Measurements from ENCODE around the gene TACC2.
"Not testable (repeated sequence)": the region's sequence is repeated elsewhere in the genome, so short reads cannot be mapped to it uniquely, and the experiment has no call there.

TACC2 gene

GRCh38 chr10:122012731-122013130 lies 23.8 kb downstream of the TACC2 start:
- TF ChIP-seq CTCF (IDR thresholded peaks at IDR 0.05): no peak
- DNase-seq: no peak
- peaks cover 10% of the 10 kb centered on the region for H3K9me3 Mint-ChIP-seq
- no peaks in the 10 kb centered on the region for H3K27me3 Mint-ChIP-seq (ENCODE audit: low read depth, poor library complexity)
- H3K4me3 Mint-ChIP-seq: no peak overlapping the region
- H3K4me1 Mint-ChIP-seq: no peaks in the 10 kb centered on the region
- H3K36me3 Mint-ChIP-seq (ENCODE audit: low read depth): no peaks in the 10 kb centered on the region
- H3K27ac Mint-ChIP-seq: no peak overlapping the region

GRCh38 chr10:122013311-122013780 lies 24.4 kb downstream of the TACC2 start:
- Mint-ChIP-seq H3K27ac (no peak overlapping the region), H3K27me3 (ENCODE audit: low read depth, poor library complexity) (peaks cover 4% of the 10 kb centered on the region)
- no peak for TF ChIP-seq CTCF (IDR thresholded peaks at IDR 0.05)

GRCh38 chr10:122014652-122015248 lies 25.8 kb downstream of the TACC2 start:
- Mint-ChIP-seq H3K4me1 (peaks cover 19% of the 10 kb centered on the region), H3K36me3 (ENCODE audit: low read depth) (no peaks in the 10 kb centered on the region), H3K27ac (no peak overlapping the region), H3K4me3 (no peak overlapping the region), H3K27me3 (ENCODE audit: low read depth, poor library complexity) (peaks cover 4% of the 10 kb centered on the region), H3K9me3 (peaks cover 10% of the 10 kb centered on the region)
- no peak for DNase-seq
- TF ChIP-seq CTCF (IDR thresholded peaks at IDR 0.05): no peak

More at GRCh38 chr10:122013311-122013780, 24.4 kb downstream of the TACC2 start:
- Mint-ChIP-seq H3K4me1 (peaks cover 5% of the 10 kb centered on the region), H3K4me3 (no peak overlapping the region), H3K9me3 (peaks cover 10% of the 10 kb centered on the region), H3K36me3 (ENCODE audit: low read depth) (no peaks in the 10 kb centered on the region)
- DNase-seq: no peak

- not testable (repeated sequence) for H3K4me3 Mint-ChIP-seq; H3K36me3 Mint-ChIP-seq (ENCODE audit: low read depth); DNase-seq; H3K27me3 Mint-ChIP-seq (ENCODE audit: low read depth, poor library complexity); H3K9me3 Mint-ChIP-seq; H3K27ac Mint-ChIP-seq
- H3K4me1 Mint-ChIP-seq: peaks cover 29% of the 10 kb centered on the region
Measured at GRCh38 chr10:122017926-122018325, 29.0 kb downstream of the TACC2 start.

GRCh38 chr10:122018491-122018890 lies 29.5 kb downstream of the TACC2 start:
- no peak for DNase-seq
- H3K4me1 Mint-ChIP-seq: peaks cover 29% of the 10 kb centered on the region
- no peak overlapping the region for H3K27ac Mint-ChIP-seq
- TF ChIP-seq CTCF (IDR thresholded peaks at IDR 0.05): no peak
- no peak overlapping the region for H3K4me3 Mint-ChIP-seq
- H3K36me3 Mint-ChIP-seq (ENCODE audit: low read depth): no peaks in the 10 kb centered on the region
- peaks cover 8% of the 10 kb centered on the region for H3K27me3 Mint-ChIP-seq (ENCODE audit: low read depth, poor library complexity)
- H3K9me3 Mint-ChIP-seq: peaks cover 3% of the 10 kb centered on the region

GRCh38 chr10:122018951-122019413 lies 30.0 kb downstream of the TACC2 start:
- H3K9me3 Mint-ChIP-seq: peaks cover 3% of the 10 kb centered on the region
- H3K4me3 Mint-ChIP-seq: no peak overlapping the region
- H3K27me3 Mint-ChIP-seq (ENCODE audit: low read depth, poor library complexity): peaks cover 8% of the 10 kb centered on the region
- no peak overlapping the region for H3K27ac Mint-ChIP-seq
- DNase-seq: no peak
- TF ChIP-seq CTCF (IDR thresholded peaks at IDR 0.05): no peak
- H3K36me3 Mint-ChIP-seq (ENCODE audit: low read depth): no peaks in the 10 kb centered on the region
- H3K4me1 Mint-ChIP-seq: peaks cover 29% of the 10 kb centered on the region

Data from nephron progenitor cell (in vitro differentiated cells).